ENCODE data around the gene MBOAT1.

The MBOAT1 gene

GRCh38 chr6:20060252-20060651, 152.0 kb downstream of the MBOAT1 start:
- FAIRE-seq (no peak), DNase-seq (ENCODE audit: extremely low spot score, insufficient read length, low read depth) (no peak)

- FAIRE-seq (no peak), DNase-seq (ENCODE audit: extremely low spot score, insufficient read length, low read depth) (no peak)
Observed at GRCh38 chr6:20058912-20059311, 153.4 kb downstream of the MBOAT1 start.

GRCh38 chr6:20058121-20058905, 154.0 kb downstream of the MBOAT1 start:
- DNase-seq (ENCODE audit: extremely low spot score, insufficient read length, low read depth): no peak
- no peak for FAIRE-seq

- peak; percentile 67 for FAIRE-seq
Observed at GRCh38 chr6:20056350-20056992, 155.8 kb downstream of the MBOAT1 start.

GRCh38 chr6:20055916-20056315, 156.4 kb downstream of the MBOAT1 start:
- DNase-seq (ENCODE audit: extremely low spot score, insufficient read length, low read depth): no peak
- FAIRE-seq: peak; percentile 29

More at GRCh38 chr6:20056350-20056992, 155.8 kb downstream of the MBOAT1 start:
- DNase-seq (ENCODE audit: extremely low spot score, insufficient read length, low read depth): peak; percentile 14

Data from GM18507 (cell line).